Activated naive CD4-positive, alpha-beta T cell treated with anti-CD3 and anti-CD28 coated beads for 36 hours (primary cell): ENCODE data around the gene EIF2S2. TPM values are rescaled to one million over a fixed set of nuclear protein-coding genes. Genes with fewer than 3 reads are reported as not detected.

Source experiments
- CTCF ChIA-PET: fragments of 350-600 bp; sonication (Branson Sonifier 250); formaldehyde crosslinking; loops from one replicate; lab custom pipeline; 2021; ENCODE audit warnings: antibody characterized with exemption; lab: Charles Lee
- DNase-seq: peaks from one replicate; pipeline ENCODE4 v3.0.0-alpha.2; 2020
- H3K27ac Mint-ChIP-seq: one replicate; pipeline ENCODE4 v1.8.0; 2021; ENCODE audit warnings: mild to moderate bottlenecking, mixed read lengths
- H3K27me3 Mint-ChIP-seq: one replicate; pipeline ENCODE4 v1.8.0; 2021; ENCODE audit warnings: low read depth, mixed read lengths
- H3K36me3 Mint-ChIP-seq: one replicate; pipeline ENCODE4 v1.8.0; 2021; ENCODE audit warnings: low read depth, mixed read lengths
- H3K4me1 Mint-ChIP-seq: one replicate; pipeline ENCODE4 v1.8.0; 2021; ENCODE audit warnings: low read depth, mixed read lengths
- H3K4me3 Mint-ChIP-seq: one replicate; pipeline ENCODE4 v1.8.0; 2021; ENCODE audit warnings: mild to moderate bottlenecking, moderate library complexity, mixed read lengths
- H3K9me3 Mint-ChIP-seq: one replicate; pipeline ENCODE4 v1.8.0; 2021; ENCODE audit warnings: mixed read lengths
- intact Hi-C: fragments of 100-400 bp; cut with micrococcal nuclease; formaldehyde crosslinking; loops from one replicate; pipeline ENCODE4 v1.15.1; 2023
- total RNA-seq, 2 experiments: library from RNA; stranded (reverse); gene quantifications; one replicate each; pipeline ENCODE4 v1.2.3, GENCODE V29; 2021

The EIF2S2 gene
- total RNA-seq, 2 experiments from 2014 or later: 202 to 207 TPM

- Mint-ChIP-seq H3K27ac (peak overlapping the region; percentile 93), H3K27me3 (no peaks in the 10 kb centered on the region), H3K4me1 (peaks cover 31% of the 10 kb centered on the region), H3K4me3 (peak overlapping the region; percentile 96), H3K9me3 (no peaks in the 10 kb centered on the region), H3K36me3 (peaks cover 36% of the 10 kb centered on the region)
- CTCF ChIA-PET: interaction anchor here (1.0 to 1.4 kb wide), 4 partner anchors 17 to 251 kb away, joined by 3 to 5 read pairs (median 4); no protein-coding TSS in a partner anchor
- intact Hi-C loops: loop anchor here (1.0 to 10.0 kb wide), 10 partner anchors 119 to 980 kb away; partner anchors contain the start of genes AHCY, CHMP4B, DYNLRB1 and E2F1
- no peak for DNase-seq
Observed at GRCh38 chr20:34112600-34113101, 608 bp upstream of the EIF2S2 start.

GRCh38 chr20:34110745-34111641 is 1.1 kb downstream of the EIF2S2 start:
- Mint-ChIP-seq H3K9me3 (no peaks in the 10 kb centered on the region), H3K27ac (peak overlapping the region; percentile 93), H3K36me3 (peaks cover 47% of the 10 kb centered on the region), H3K4me1 (peaks cover 46% of the 10 kb centered on the region), H3K4me3 (peak overlapping the region; percentile 96), H3K27me3 (no peaks in the 10 kb centered on the region)
- intact Hi-C loops: loop anchor here (1.0 to 10.0 kb wide), 6 partner anchors 9 to 981 kb away; partner anchors contain the start of genes DYNLRB1, SNTA1 and TRPC4AP
- CTCF ChIA-PET: no interaction called here
- peak; percentile 35 for DNase-seq

- no peak for DNase-seq
- Mint-ChIP-seq H3K9me3 (no peaks in the 10 kb centered on the region), H3K27ac (peak overlapping the region; percentile 93), H3K4me3 (peak overlapping the region; percentile 96), H3K36me3 (peaks cover 53% of the 10 kb centered on the region), H3K4me1 (peaks cover 54% of the 10 kb centered on the region), H3K27me3 (no peaks in the 10 kb centered on the region)
- CTCF ChIA-PET: no interaction called here
- intact Hi-C loops: loop anchor here (1.0 to 10.0 kb wide), 6 partner anchors 8 to 982 kb away; partner anchors contain the start of genes DYNLRB1, SNTA1 and TRPC4AP
Observed at GRCh38 chr20:34110025-34110744, 1.9 kb downstream of the EIF2S2 start.

- Mint-ChIP-seq H3K36me3 (peaks cover 60% of the 10 kb centered on the region), H3K4me1 (peaks cover 61% of the 10 kb centered on the region), H3K27ac (peak overlapping the region; percentile 65), H3K4me3 (peak overlapping the region; percentile 59), H3K27me3 (no peaks in the 10 kb centered on the region), H3K9me3 (no peaks in the 10 kb centered on the region)
- intact Hi-C loops: no loop called here
- CTCF ChIA-PET: interaction anchor here (1.9 kb wide), 1 partner anchor 21 kb away, joined by 10 read pairs; no protein-coding TSS in a partner anchor
- DNase-seq: no peak
Observed at GRCh38 chr20:34109442-34109841, 2.6 kb downstream of the EIF2S2 start.

GRCh38 chr20:34108616-34109174 is 3.3 kb downstream of the EIF2S2 start:
- H3K27me3 Mint-ChIP-seq: no peaks in the 10 kb centered on the region
- H3K9me3 Mint-ChIP-seq: no peaks in the 10 kb centered on the region
- peak overlapping the region; percentile 80 for H3K27ac Mint-ChIP-seq
- CTCF ChIA-PET: interaction anchor here (0.6 to 1.9 kb wide), 3 partner anchors 22 to 201 kb away, joined by 3 to 10 read pairs (median 5); no protein-coding TSS in a partner anchor
- no peak for DNase-seq
- H3K4me3 Mint-ChIP-seq: peak overlapping the region; percentile 59
- peaks cover 69% of the 10 kb centered on the region for H3K4me1 Mint-ChIP-seq
- H3K36me3 Mint-ChIP-seq: peaks cover 66% of the 10 kb centered on the region
- intact Hi-C loops: no loop called here

GRCh38 chr20:34105978-34106675 is 5.9 kb downstream of the EIF2S2 start:
- H3K9me3 Mint-ChIP-seq: no peaks in the 10 kb centered on the region
- CTCF ChIA-PET: interaction anchor here (0.7 kb wide), 1 partner anchor 29 kb away, joined by 3 read pairs; no protein-coding TSS in a partner anchor

GRCh38 chr20:34104059-34104458 is 8.0 kb downstream of the EIF2S2 start:
- H3K9me3 Mint-ChIP-seq: no peaks in the 10 kb centered on the region
- no peaks in the 10 kb centered on the region for H3K27me3 Mint-ChIP-seq
- H3K36me3 Mint-ChIP-seq: peaks cover 73% of the 10 kb centered on the region
- H3K4me3 Mint-ChIP-seq: no peak overlapping the region
- H3K27ac Mint-ChIP-seq: peak overlapping the region; percentile 18
- CTCF ChIA-PET: interaction anchor here (1.3 kb wide), 1 partner anchor 9 kb away, joined by 7 read pairs; no protein-coding TSS in a partner anchor
- DNase-seq: no peak
- peaks cover 78% of the 10 kb centered on the region for H3K4me1 Mint-ChIP-seq
- intact Hi-C loops: no loop called here

More at GRCh38 chr20:34105978-34106675, 5.9 kb downstream of the EIF2S2 start:
- H3K27me3 Mint-ChIP-seq: no peaks in the 10 kb centered on the region
- H3K36me3 Mint-ChIP-seq: peaks cover 77% of the 10 kb centered on the region
- intact Hi-C loops: no loop called here
- peak overlapping the region; percentile 74 for H3K27ac Mint-ChIP-seq
- no peak for DNase-seq
- H3K4me3 Mint-ChIP-seq: no peak overlapping the region
- H3K4me1 Mint-ChIP-seq: peaks cover 88% of the 10 kb centered on the region

GRCh38 chr20:34102342-34102741 is 9.7 kb downstream of the EIF2S2 start:
- Mint-ChIP-seq H3K4me3 (no peak overlapping the region), H3K27ac (peak overlapping the region; percentile 78), H3K4me1 (peaks cover 61% of the 10 kb centered on the region), H3K9me3 (no peaks in the 10 kb centered on the region), H3K27me3 (no peaks in the 10 kb centered on the region), H3K36me3 (peaks cover 71% of the 10 kb centered on the region)
- intact Hi-C loops: loop anchor here (1.0 kb wide), 1 partner anchor 8 kb away; no protein-coding TSS in a partner anchor
- CTCF ChIA-PET: interaction anchor here (0.6 to 1.2 kb wide), 2 partner anchors 187 to 225 kb away, joined by 3 read pairs; no protein-coding TSS in a partner anchor
- no peak for DNase-seq

GRCh38 chr20:34100576-34100975 is 11.5 kb downstream of the EIF2S2 start:
- H3K27ac Mint-ChIP-seq: peak overlapping the region; percentile 54
- DNase-seq: no peak
- no peaks in the 10 kb centered on the region for H3K27me3 Mint-ChIP-seq
- H3K9me3 Mint-ChIP-seq: no peaks in the 10 kb centered on the region
- CTCF ChIA-PET: interaction anchor here (1.1 kb wide), 1 partner anchor 184 kb away, joined by 4 read pairs; no protein-coding TSS in a partner anchor
- intact Hi-C loops: no loop called here
- H3K36me3 Mint-ChIP-seq: peaks cover 78% of the 10 kb centered on the region
- H3K4me3 Mint-ChIP-seq: no peak overlapping the region
- H3K4me1 Mint-ChIP-seq: peaks cover 47% of the 10 kb centered on the region

- Mint-ChIP-seq H3K4me1 (peaks cover 38% of the 10 kb centered on the region), H3K27me3 (no peaks in the 10 kb centered on the region), H3K27ac (no peak overlapping the region), H3K9me3 (no peaks in the 10 kb centered on the region), H3K36me3 (peaks cover 71% of the 10 kb centered on the region), H3K4me3 (no peak overlapping the region)
- CTCF ChIA-PET: interaction anchor here (0.7 kb wide), 1 partner anchor 171 kb away, joined by 3 read pairs; no protein-coding TSS in a partner anchor
- intact Hi-C loops: no loop called here
- no peak for DNase-seq
Observed at GRCh38 chr20:34099675-34100074, 12.4 kb downstream of the EIF2S2 start.

GRCh38 chr20:34098570-34098969 is 13.5 kb downstream of the EIF2S2 start:
- Mint-ChIP-seq H3K27ac (no peak overlapping the region), H3K27me3 (no peaks in the 10 kb centered on the region), H3K4me1 (peaks cover 27% of the 10 kb centered on the region), H3K9me3 (no peaks in the 10 kb centered on the region), H3K4me3 (no peak overlapping the region), H3K36me3 (peaks cover 69% of the 10 kb centered on the region)
- intact Hi-C loops: no loop called here
- CTCF ChIA-PET: no interaction called here
- DNase-seq: no peak
